BE2C (cell line): Measurements from ENCODE around the gene GPBAR1.

Experiments used
- DNase-seq: peaks from one replicate; pipeline ENCODE4 v3.0.0-alpha.2; 2020
- H3K27me3 ChIP-seq: fragments of 250-450 bp; sonication (Bioruptor Pico); 2 replicates; pipeline ENCODE4 v1.5.1; 2020; ENCODE audit warnings: mild to moderate bottlenecking
- H3K36me3 ChIP-seq: fragments of 250-450 bp; sonication (Bioruptor Pico); 2 replicates; pipeline ENCODE4 v1.5.1; 2020; ENCODE audit warnings: mild to moderate bottlenecking
- H3K4me1 ChIP-seq: fragments of 250-450 bp; sonication (Bioruptor Pico); 2 replicates; pipeline ENCODE4 v1.5.1; 2020
- H3K4me3 ChIP-seq: 2 replicates; pipeline ENCODE4 v1.5.1; 2011; ENCODE audit warnings: low read depth, low read length
- H3K9me3 ChIP-seq: fragments of 250-450 bp; sonication (Bioruptor Pico); 2 replicates; pipeline ENCODE4 v1.5.1; 2020
- CTCF ChIP-seq: IDR thresholded peaks from 2 replicates; pipeline ENCODE4 v1.5.1; 2012; ENCODE audit warnings: mild to moderate bottlenecking, low read depth, low read length

The GPBAR1 gene

GRCh38 chr2:218235017-218235416, 25.8 kb upstream of the GPBAR1 start:
- no peak for TF ChIP-seq CTCF
- no peak for DNase-seq
- Histone ChIP-seq H3K9me3 (no peaks in the 10 kb centered on the region), H3K36me3 (peaks cover 81% of the 10 kb centered on the region), H3K4me3 (no peak overlapping the region), H3K4me1 (no peaks in the 10 kb centered on the region), H3K27me3 (no peaks in the 10 kb centered on the region)

GRCh38 chr2:218236829-218237228, 24.0 kb upstream of the GPBAR1 start:
- no peaks in the 10 kb centered on the region for H3K27me3 ChIP-seq
- H3K36me3 ChIP-seq: peaks cover 83% of the 10 kb centered on the region
- no peak overlapping the region for H3K4me3 ChIP-seq
- no peaks in the 10 kb centered on the region for H3K9me3 ChIP-seq
- no peaks in the 10 kb centered on the region for H3K4me1 ChIP-seq
- no peak for TF ChIP-seq CTCF
- no peak for DNase-seq

GRCh38 chr2:218238887-218239286, 21.9 kb upstream of the GPBAR1 start:
- Histone ChIP-seq H3K36me3 (peaks cover 79% of the 10 kb centered on the region), H3K4me1 (no peaks in the 10 kb centered on the region), H3K4me3 (no peak overlapping the region), H3K27me3 (no peaks in the 10 kb centered on the region), H3K9me3 (no peaks in the 10 kb centered on the region)
- DNase-seq: no peak
- TF ChIP-seq CTCF: no peak

GRCh38 chr2:218244204-218244603, 16.6 kb upstream of the GPBAR1 start:
- H3K36me3 ChIP-seq: peaks cover 87% of the 10 kb centered on the region
- no peak overlapping the region for H3K4me3 ChIP-seq
- H3K9me3 ChIP-seq: no peaks in the 10 kb centered on the region
- no peak for DNase-seq
- TF ChIP-seq CTCF: no peak
- H3K4me1 ChIP-seq: no peaks in the 10 kb centered on the region
- no peaks in the 10 kb centered on the region for H3K27me3 ChIP-seq

GRCh38 chr2:218244665-218245064, 16.1 kb upstream of the GPBAR1 start:
- Histone ChIP-seq H3K4me3 (no peak overlapping the region), H3K27me3 (no peaks in the 10 kb centered on the region), H3K9me3 (no peaks in the 10 kb centered on the region), H3K36me3 (peaks cover 87% of the 10 kb centered on the region), H3K4me1 (no peaks in the 10 kb centered on the region)
- DNase-seq: no peak
- TF ChIP-seq CTCF: no peak

GRCh38 chr2:218245214-218245613, 15.6 kb upstream of the GPBAR1 start:
- no peaks in the 10 kb centered on the region for H3K27me3 ChIP-seq
- DNase-seq: no peak
- TF ChIP-seq CTCF: no peak
- H3K9me3 ChIP-seq: no peaks in the 10 kb centered on the region
- H3K4me1 ChIP-seq: no peaks in the 10 kb centered on the region
- peaks cover 87% of the 10 kb centered on the region for H3K36me3 ChIP-seq
- H3K4me3 ChIP-seq: no peak overlapping the region
